Stomach (tissue), 9 donors: ENCODE data around the gene CACNA2D2. TPM values are rescaled to one million over a fixed set of nuclear protein-coding genes. Genes with fewer than 3 reads are reported as not detected.

ENCODE experiments used
- DNase-seq, 2 donors: peaks; one replicate each; pipeline versions ENCODE4 v3.0.0 to v3.0.0-alpha.2; 2013 to 2019
- H3K27ac ChIP-seq, 5 donors: fragments of 200-600 bp in 4 of 5; sonication (generic) in 4 of 5; one replicate each; pipeline ENCODE4 v1.5.1; 2013 to 2019; ENCODE audit warnings: mild to moderate bottlenecking in 1 of 5, moderate library complexity in 1 of 5
- H3K27me3 ChIP-seq, 3 donors: fragments of 200-600 bp; sonication (generic); one replicate each; pipeline ENCODE4 v1.5.1; 2017 to 2019; ENCODE audit warnings: mixed run types in 1 of 3
- H3K36me3 ChIP-seq, 4 donors: fragments of 200-600 bp; sonication (generic); 1 replicate in 3 of 4; 2 replicates in 1 of 4; pipeline ENCODE4 v1.5.1; 2016 to 2019
- H3K4me1 ChIP-seq, 4 donors: fragments of 200-600 bp; sonication (generic); one replicate each; pipeline ENCODE4 v1.5.1; 2016 to 2019
- H3K4me3 ChIP-seq, 4 donors: fragments of 200-600 bp; sonication (generic) in 3 of 4; one replicate each; pipeline ENCODE4 v1.5.1; 2016 to 2019; ENCODE audit warnings: mild to moderate bottlenecking in 1 of 4
- H3K9me3 ChIP-seq, 4 donors: fragments of 200-600 bp; sonication (generic); one replicate each; pipeline ENCODE4 v1.5.1; 2016 to 2019
- EP300 ChIP-seq: sonication (generic); formaldehyde crosslinking; IDR thresholded peaks from one replicate; pipeline ENCODE4 v1.6.1; 2017; ENCODE audit warnings: antibody characterized with exemption
- POLR2A ChIP-seq, 4 donors: fragments of 450-650 bp; IDR thresholded peaks; one replicate each; pipeline ENCODE4 v1.6.1; 2016; ENCODE audit warnings: antibody characterized with exemption in 4 of 4, control low read depth in 2 of 4, mild to moderate bottlenecking in 1 of 4, moderate library complexity in 1 of 4
- POLR2AphosphoS5 ChIP-seq, 3 donors: sonication (generic); formaldehyde crosslinking; IDR thresholded peaks; one replicate each; pipeline ENCODE4 v1.6.1; 2016; ENCODE audit warnings: antibody characterized with exemption in 3 of 3
- WGBS, 5 donors: extraction: QIAGEN DNeasy Blood & Tissue Kit in 3 of 5; methylation state at CpG; one replicate each; pipeline versions ENCODE4 v1.1.5 to v1.1.7; 2013 to 2018; 5-methylcytosine and 5-hydroxymethylcytosine counted together
- intact Hi-C: fragments of 100-400 bp; cut with DNase I; formaldehyde crosslinking; loops from one replicate; pipeline ENCODE4 v1.15.1; 2023; ENCODE audit warnings: low total_unique reads
- polyA plus RNA-seq, 3 donors: library from polyadenylated mRNA; stranded (reverse); fragments of 200-250 nt; gene quantifications; one replicate each; pipeline ENCODE4 v1.2.3, GENCODE V29; 2013
- total RNA-seq, 5 donors: library from RNA; depleted of rRNA; stranded (reverse); fragments of >200 nt; gene quantifications; one replicate each; pipeline versions ENCODE4 v1.1.0 to v1.2.3, GENCODE V29; 2014 to 2016
- TF ChIP-seq, protein P1 (sequence below), 7 experiments: fragments of 450-650 bp in 4 of 7; fragments of 200-600 bp in 3 of 7; sonication (generic) in 3 of 7; IDR thresholded peaks; one replicate each; pipeline ENCODE4 v1.5.1; 2016 to 2019; ENCODE audit warnings: antibody characterized with exemption in 7 of 7, control low read depth in 2 of 7, mild to moderate bottlenecking in 1 of 7
- donor health status: healthy with polysubstance abuse.
- donor health status: Bipolar disorder and iron deficiency.
- donor health status: healthy.

Gene CACNA2D2
- total and polyA plus RNA-seq, 8 donors, result 0.92 to 45.8 (median 1.9) TPM

DNA sequence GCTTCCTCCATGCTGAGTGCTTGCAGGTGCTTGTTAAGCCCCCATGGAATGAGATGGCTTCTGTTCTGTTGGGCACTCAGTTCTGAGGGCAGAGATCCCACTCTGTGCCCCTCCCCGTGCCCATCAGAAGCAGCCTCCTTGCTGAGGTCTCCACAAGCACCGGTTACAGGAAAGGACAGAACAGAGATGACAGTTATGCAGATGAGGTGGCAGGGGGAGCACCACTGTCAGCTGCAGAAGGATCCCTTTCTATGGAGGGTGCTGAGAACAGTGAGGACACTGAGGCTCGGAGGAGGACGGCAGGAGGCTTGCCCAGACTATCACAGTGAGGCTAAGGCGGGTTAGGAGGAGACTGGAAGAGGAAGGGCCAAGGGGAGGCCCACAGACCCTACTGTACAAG, 12.4 kb downstream of the CACNA2D2 start:
- DNase-seq, result no peak
- Histone ChIP-seq H3K4me3 (no peak overlapping the region), H3K27ac (no peak overlapping the region), H3K36me3 (no peaks in the 10 kb centered on the region), H3K9me3 (no peaks in the 10 kb centered on the region), H3K27me3 (no peaks in the 10 kb centered on the region), H3K4me1 (no peaks in the 10 kb centered on the region)
- intact Hi-C loops, result no loop called here
- 63 to 81% (median 65%) methylated on average over 3 to 5 of the region's 5 CpGs for WGBS, 5 donors
- TF ChIP-seq EP300, result no peak
- TF ChIP-seq, protein P1, sequence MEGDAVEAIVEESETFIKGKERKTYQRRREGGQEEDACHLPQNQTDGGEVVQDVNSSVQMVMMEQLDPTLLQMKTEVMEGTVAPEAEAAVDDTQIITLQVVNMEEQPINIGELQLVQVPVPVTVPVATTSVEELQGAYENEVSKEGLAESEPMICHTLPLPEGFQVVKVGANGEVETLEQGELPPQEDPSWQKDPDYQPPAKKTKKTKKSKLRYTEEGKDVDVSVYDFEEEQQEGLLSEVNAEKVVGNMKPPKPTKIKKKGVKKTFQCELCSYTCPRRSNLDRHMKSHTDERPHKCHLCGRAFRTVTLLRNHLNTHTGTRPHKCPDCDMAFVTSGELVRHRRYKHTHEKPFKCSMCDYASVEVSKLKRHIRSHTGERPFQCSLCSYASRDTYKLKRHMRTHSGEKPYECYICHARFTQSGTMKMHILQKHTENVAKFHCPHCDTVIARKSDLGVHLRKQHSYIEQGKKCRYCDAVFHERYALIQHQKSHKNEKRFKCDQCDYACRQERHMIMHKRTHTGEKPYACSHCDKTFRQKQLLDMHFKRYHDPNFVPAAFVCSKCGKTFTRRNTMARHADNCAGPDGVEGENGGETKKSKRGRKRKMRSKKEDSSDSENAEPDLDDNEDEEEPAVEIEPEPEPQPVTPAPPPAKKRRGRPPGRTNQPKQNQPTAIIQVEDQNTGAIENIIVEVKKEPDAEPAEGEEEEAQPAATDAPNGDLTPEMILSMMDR (IDR thresholded peaks at IDR 0.05), result no peak
- no peak for TF ChIP-seq POLR2AphosphoS5 (IDR thresholded peaks at IDR 0.05)
- no peak for TF ChIP-seq POLR2A (IDR thresholded peaks at IDR 0.05)

DNA sequence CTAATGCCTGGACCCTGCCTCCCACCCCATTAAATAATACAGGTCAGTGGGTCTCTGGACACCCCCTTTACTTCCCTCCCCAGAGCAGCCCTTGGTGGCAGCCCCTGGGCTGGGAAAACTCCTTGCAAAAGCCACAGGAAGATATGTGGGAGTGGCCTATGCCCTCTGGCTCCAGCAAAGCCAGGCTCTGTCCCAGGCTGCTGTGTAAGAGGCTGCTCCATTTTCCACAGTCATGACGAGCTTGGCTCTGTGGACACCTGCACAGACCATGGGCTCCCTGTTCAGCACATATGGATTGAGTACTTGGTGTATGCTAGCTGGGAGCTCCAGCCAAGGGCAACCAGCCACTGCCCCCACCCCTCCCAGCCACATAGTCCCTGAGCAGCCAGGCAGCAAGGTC, 13.0 kb downstream of the CACNA2D2 start:
- no peaks in the 10 kb centered on the region for H3K27me3 ChIP-seq
- TF ChIP-seq EP300 (no peak), POLR2AphosphoS5 (IDR thresholded peaks at IDR 0.05) (no peak), POLR2A (IDR thresholded peaks at IDR 0.05) (no peak)
- TF ChIP-seq, protein P1 (IDR thresholded peaks at IDR 0.05), result no peak
- intact Hi-C loops, result no loop called here
- H3K4me1 ChIP-seq, result no peaks in the 10 kb centered on the region
- DNase-seq, result no peak
- no peak overlapping the region for H3K4me3 ChIP-seq
- no peaks in the 10 kb centered on the region for H3K36me3 ChIP-seq
- 53 to 89% (median 72%) methylated on average over 1 of the region's 1 CpG; no CpG with 5 or more reads in 1 of the 5 donors for WGBS, 5 donors
- no peak overlapping the region for H3K27ac ChIP-seq
- H3K9me3 ChIP-seq, result no peaks in the 10 kb centered on the region

DNA sequence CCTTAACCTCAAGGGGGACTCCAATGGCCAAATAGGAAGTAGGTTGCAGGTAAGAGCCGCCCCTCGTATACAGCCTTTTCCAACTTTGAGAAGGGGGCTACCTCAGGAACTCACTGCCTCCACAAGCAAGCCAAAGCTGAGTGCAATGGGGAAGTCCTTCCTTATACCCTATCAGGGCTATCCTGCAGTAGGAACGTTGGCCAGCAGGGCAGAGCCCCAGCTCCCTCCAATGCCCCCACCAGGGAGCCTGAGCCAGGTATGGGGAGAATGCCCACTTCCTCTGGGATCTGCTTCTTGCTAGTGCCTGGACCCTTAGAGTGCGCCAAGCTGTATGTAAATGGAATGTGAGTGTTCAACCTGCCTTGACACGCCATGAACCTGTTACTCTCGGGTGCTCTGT, 16.3 kb downstream of the CACNA2D2 start:
- H3K4me3 ChIP-seq, result no peak overlapping the region
- no peaks in the 10 kb centered on the region for H3K9me3 ChIP-seq
- no peak for DNase-seq
- no peak overlapping the region for H3K27ac ChIP-seq
- intact Hi-C loops, result no loop called here
- H3K4me1 ChIP-seq, result peaks cover 0 to under 1% (median 0%) of the 10 kb centered on the region in 4 donors
- no peak for TF ChIP-seq POLR2AphosphoS5 (IDR thresholded peaks at IDR 0.05)
- no peak for TF ChIP-seq POLR2A (IDR thresholded peaks at IDR 0.05)
- TF ChIP-seq EP300, result no peak
- TF ChIP-seq, protein P1 (IDR thresholded peaks at IDR 0.05), result no peak
- no peaks in the 10 kb centered on the region for H3K27me3 ChIP-seq
- WGBS, 5 donors, result 80 to 90% (median 84%) methylated on average over 4 to 6 of the region's 6 CpGs
- no peaks in the 10 kb centered on the region for H3K36me3 ChIP-seq

DNA sequence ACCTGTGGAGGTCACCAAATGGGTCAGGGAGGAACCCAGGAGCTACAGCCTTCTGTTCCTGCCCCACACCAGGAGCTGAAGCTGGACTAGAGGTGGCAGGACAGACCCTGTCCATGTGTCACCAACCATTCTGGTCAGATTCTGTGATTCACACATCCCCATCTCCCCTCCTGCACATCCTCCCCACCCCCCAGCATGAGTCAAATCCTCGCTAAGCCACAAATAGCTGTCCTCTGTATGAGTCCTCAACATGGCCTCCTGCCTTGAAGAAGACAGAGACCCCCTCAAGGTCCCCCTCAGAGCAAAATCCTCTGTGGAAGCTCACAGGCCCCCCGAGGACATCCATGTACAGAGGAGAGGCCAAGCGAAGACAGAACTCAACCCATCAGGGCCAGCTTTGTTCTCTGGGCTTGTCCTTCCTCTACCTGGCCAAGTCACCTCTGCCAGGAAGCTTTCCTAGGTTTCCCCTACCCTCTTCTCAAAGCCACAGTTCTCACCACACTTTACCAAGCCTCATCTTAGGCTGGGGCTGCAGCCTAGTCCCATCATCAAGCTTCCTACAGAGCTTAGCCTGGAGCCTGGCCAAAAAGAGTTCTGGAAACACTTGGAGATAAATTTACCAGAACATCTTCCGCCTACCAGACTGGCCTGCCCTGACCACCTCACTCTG, 17.1 kb downstream of the CACNA2D2 start:
- intact Hi-C loops, result no loop called here
- H3K4me1 ChIP-seq, result peaks cover 0 to 9% (median 1%) of the 10 kb centered on the region in 4 donors
- TF ChIP-seq EP300 (no peak), POLR2A (IDR thresholded peaks at IDR 0.05) (no peak)
- TF ChIP-seq, protein P1 (IDR thresholded peaks at IDR 0.05), result no peak
- H3K9me3 ChIP-seq, result no peaks in the 10 kb centered on the region
- no peaks in the 10 kb centered on the region for H3K27me3 ChIP-seq
- H3K27ac ChIP-seq, result no peak overlapping the region
- WGBS, 5 donors, result 87 to 95% (median 92%) methylated on average over 4 of the region's 4 CpGs
- no peak for DNase-seq
- no peaks in the 10 kb centered on the region for H3K36me3 ChIP-seq
- H3K4me3 ChIP-seq, result no peak overlapping the region
